H1 (cell line): ENCODE data around the gene GNG8. TPM values are rescaled to one million over a fixed set of nuclear protein-coding genes. Genes with fewer than 3 reads are reported as not detected.

Experiments
- CREB1 ChIP-seq: IDR thresholded peaks from 2 replicates; pipeline ENCODE4 v1.6.1; 2012; ENCODE audit warnings: inconsistent platforms
- FOSL1 ChIP-seq: IDR thresholded peaks from 2 replicates; pipeline ENCODE4 v1.6.1; 2011; ENCODE audit warnings: mild to moderate bottlenecking, low read depth, low read length, moderate library complexity; ENCODE audit not compliant: insufficient read depth
- GTF2F1 ChIP-seq: IDR thresholded peaks from 2 replicates; pipeline ENCODE4 v1.6.1; 2012; ENCODE audit warnings: low read depth, low read length, improper control_type of control experiment, borderline replicate concordance
- HDAC2 ChIP-seq, 2 experiments: fragments of 300-600 bp in 1 of 2; sonication (generic) in 1 of 2; IDR thresholded peaks; 2 replicates each; pipeline ENCODE4 v1.6.1; 2011 to 2012; ENCODE audit warnings: low read depth in 2 of 2, low read length in 2 of 2, mild to moderate bottlenecking in 2 of 2, moderate library complexity in 2 of 2, borderline replicate concordance in 1 of 2, inconsistent platforms in 1 of 2
- RBBP5 ChIP-seq: IDR thresholded peaks from 2 replicates; pipeline ENCODE4 v1.7.1; 2012; ENCODE audit warnings: low read depth, mild to moderate bottlenecking, inconsistent platforms, low read length, moderate library complexity, borderline replicate concordance
- RFX5 ChIP-seq: IDR thresholded peaks from 2 replicates; pipeline ENCODE4 v1.6.1; 2011; ENCODE audit warnings: low read depth, low read length, improper control_type of control experiment, borderline replicate concordance
- RNF2 ChIP-seq: fragments of 200-900, 300-1000 bp; sonication (generic); IDR thresholded peaks from 2 replicates; pipeline ENCODE4 v1.7.1; 2016; ENCODE audit warnings: borderline replicate concordance, low read depth, mild to moderate bottlenecking, antibody characterized with exemption, low read length; ENCODE audit not compliant: poor library complexity, severe bottlenecking; ENCODE audit errors: missing control alignments
- SIN3A ChIP-seq, 2 experiments: IDR thresholded peaks in 1 of 2; conservative IDR thresholded peaks in 1 of 2; 2 replicates each; pipeline ENCODE4 v1.6.1; 2011 to 2012; ENCODE audit warnings: low read length in 2 of 2, improper control_type of control experiment in 1 of 2, low read depth in 1 of 2, mild to moderate bottlenecking in 1 of 2
- YY1 ChIP-seq: IDR thresholded peaks from 2 replicates; pipeline ENCODE4 v1.6.1; 2011; ENCODE audit warnings: low read depth, mild to moderate bottlenecking, low read length
- polyA plus RNA-seq, 7 experiments: library from polyadenylated mRNA; depleted of rRNA in 3 of 7; stranded (reverse) in 5 of 7; unstranded in 2 of 7; fragments of >200 nt in 5 of 7; fragments of 200-250 nt in 2 of 7; gene quantifications; 1 replicate in 5 of 7; 2 replicates in 1 of 7; 4 replicates in 1 of 7; pipeline versions ENCODE4 v1.2.1 to v1.2.3, GENCODE V29; 2011 to 2013; ENCODE audit warnings: missing spikeins in 2 of 7, mixed read lengths in 2 of 7
- total RNA-seq: library from RNA; stranded (reverse); fragmentation: NEBNext Ultra II Directional; extraction: Animal tissue kit (Norgen Biotek cat#: 25700); gene quantifications from 2 replicates; pipeline ENCODE4 v1.2.1, GENCODE V29; 2021

The GNG8 gene
- total and polyA plus RNA-seq, 2 of the 8 experiments (the other 6 are each of a cell fraction or from before 2014, with no cell fraction given), result not detected

GRCh38 chr19:46639358-46640182, 3.6 kb upstream of the GNG8 start (continued):
- TF ChIP-seq RBBP5, result peak; percentile 83; the same call in 1 of the 2 replicates
- TF ChIP-seq CREB1, result peak; percentile 56
- TF ChIP-seq HDAC2 (IDR thresholded peaks at IDR 0.05; ENCODE audit: borderline replicate concordance in 1 of 2, low read depth in 2 of 2, low read length in 2 of 2), result peak in 1 of 2 experiments; percentile 74; a peak in 2 of 4 replicates
- no peak for TF ChIP-seq GTF2F1
- TF ChIP-seq SIN3A (conservative IDR thresholded peaks at IDR 0.05 in 1 of 2, IDR thresholded peaks at IDR 0.05 in 1 of 2; ENCODE audit: low read depth in 1 of 2, low read length in 2 of 2), result peak in 1 of 2 experiments; percentile 68; a peak in 1 of 4 replicates
- TF ChIP-seq FOSL1, result no peak
- no peak for TF ChIP-seq YY1
- TF ChIP-seq RFX5, result no peak
- TF ChIP-seq RNF2, result no peak
